H1 (cell line): ENCODE data around the gene GALNT5. TPM values are rescaled to one million over a fixed set of nuclear protein-coding genes. Genes with fewer than 3 reads are reported as not detected.
A peak's percentile ranks its signal among the peaks of the same experiment; 100 is the strongest.

Experiments
- CTCF ChIA-PET: fragments of 300-600 bp; sonication (Branson Sonifier 250); formaldehyde crosslinking; loops from one replicate; lab custom pipeline; 2021; ENCODE audit not compliant: partially characterized antibody; lab: Charles Lee
- POLR2A ChIA-PET: fragments of 300-600 bp; sonication (Branson Sonifier 250); formaldehyde crosslinking; loops from one replicate; lab custom pipeline; 2021; ENCODE audit warnings: inconsistent platforms; ENCODE audit not compliant: partially characterized antibody; lab: Charles Lee
- DNase-seq, 2 experiments: peaks; one replicate each; pipeline versions ENCODE4 v3.0.0 to v3.0.0-alpha.2; 2010 to 2022; ENCODE audit warnings: low spot score in 2 of 2, low read depth in 1 of 2, mixed read lengths in 1 of 2
- FAIRE-seq: peaks from 2 replicates; lab custom pipeline; 2011; peaks lifted over from hg19 to GRCh38; lab: Jason Lieb, UNC
- H2AFZ ChIP-seq: 2 replicates; pipeline ENCODE4 v1.8.1; 2012; ENCODE audit warnings: low read length, inconsistent platforms
- H2AK5ac ChIP-seq: 2 replicates; pipeline ENCODE4 v1.6.1; 2013; ENCODE audit warnings: low read depth, low read length
- H2BK120ac ChIP-seq: replicated peaks from 2 replicates; pipeline ENCODE3; 2013; ENCODE audit warnings: low read depth, low read length, inconsistent platforms
- H2BK12ac ChIP-seq: 2 replicates; pipeline ENCODE4 v1.6.1; 2013; ENCODE audit warnings: low read depth, low read length
- H2BK15ac ChIP-seq: 2 replicates; pipeline ENCODE4 v1.6.1; 2013; ENCODE audit warnings: low read length
- H2BK20ac ChIP-seq: 2 replicates; pipeline ENCODE4 v1.6.1; 2013; ENCODE audit warnings: low read length
- H2BK5ac ChIP-seq: 2 replicates; pipeline ENCODE4 v1.6.1; 2013; ENCODE audit warnings: low read depth, low read length
- H3K14ac ChIP-seq: 2 replicates; pipeline ENCODE4 v1.6.1; 2013; ENCODE audit warnings: inconsistent platforms; ENCODE audit not compliant: insufficient read length
- H3K18ac ChIP-seq: 2 replicates; pipeline ENCODE4 v1.6.1; 2013; ENCODE audit warnings: low read length; ENCODE audit errors: extremely low read depth
- H3K23ac ChIP-seq: 2 replicates; pipeline ENCODE4 v1.6.1; 2013; ENCODE audit warnings: inconsistent platforms; ENCODE audit not compliant: insufficient read length
- H3K23me2 ChIP-seq: 2 replicates; pipeline ENCODE4 v1.6.1; 2013; ENCODE audit warnings: low read depth, low read length
- H3K27ac ChIP-seq: 2 replicates; pipeline ENCODE4 v1.6.1; 2011; ENCODE audit warnings: low read depth, low read length, inconsistent platforms
- H3K27me3 ChIP-seq, 4 experiments: replicated peaks in 1 of 4; 1 replicate in 1 of 4; 2 replicates in 3 of 4; pipeline versions ENCODE4 v1.6.1 to v1.8.1; 2011 to 2013; ENCODE audit warnings: low read length in 3 of 4, mild to moderate bottlenecking in 3 of 4, inconsistent platforms in 2 of 4, mixed read lengths in 2 of 4, moderate library complexity in 1 of 4; ENCODE audit not compliant: control insufficient read depth in 3 of 4, insufficient read depth in 3 of 4; ENCODE audit errors: extremely low read depth in 1 of 4
- H3K36me3 ChIP-seq, 4 experiments: 2 replicates each; pipeline versions ENCODE4 v1.6.1 to v1.8.1; 2011 to 2013; ENCODE audit warnings: mild to moderate bottlenecking in 4 of 4, low read length in 3 of 4, moderate library complexity in 2 of 4, control low read depth in 1 of 4, inconsistent platforms in 1 of 4; ENCODE audit not compliant: insufficient read depth in 4 of 4, control insufficient read depth in 2 of 4
- H3K4ac ChIP-seq: replicated peaks from 2 replicates; pipeline ENCODE3; 2013; ENCODE audit warnings: low read length, low read depth, mixed read lengths, inconsistent platforms; ENCODE audit not compliant: insufficient read length
- H3K4me1 ChIP-seq, 4 experiments: replicated peaks in 1 of 4; 1 replicate in 1 of 4; 2 replicates in 3 of 4; pipeline versions ENCODE4 v1.6.1 to v1.8.1; 2011 to 2013; ENCODE audit warnings: low read length in 3 of 4, inconsistent platforms in 2 of 4, mixed read lengths in 1 of 4; ENCODE audit not compliant: insufficient read depth in 4 of 4, control insufficient read depth in 3 of 4
- H3K4me2 ChIP-seq, 2 experiments: 2 replicates each; pipeline versions ENCODE4 v1.6.1 to v1.8.1; 2011 to 2013; ENCODE audit warnings: low read depth in 2 of 2, low read length in 2 of 2, control low read depth in 1 of 2, inconsistent platforms in 1 of 2, mild to moderate bottlenecking in 1 of 2; ENCODE audit not compliant: insufficient read depth in 1 of 2
- H3K4me3 ChIP-seq, 4 experiments: fragments of 200-600, 300-600 bp in 1 of 4; sonication (generic), shearing (Covaris generic), sonication (Bioruptor Twin) in 1 of 4; 2 replicates each; pipeline versions ENCODE4 v1.5.1 to v1.8.1; 2011 to 2016; ENCODE audit warnings: low read length in 4 of 4, low read depth in 3 of 4, control low read depth in 2 of 4, inconsistent platforms in 2 of 4, mild to moderate bottlenecking in 2 of 4, mixed read lengths in 1 of 4, moderate library complexity in 1 of 4; ENCODE audit not compliant: insufficient read depth in 2 of 4; ENCODE audit errors: extremely low read depth in 1 of 4
- H3K56ac ChIP-seq: replicated peaks from 2 replicates; pipeline ENCODE3; 2013; ENCODE audit warnings: low read depth, mild to moderate bottlenecking, mixed read lengths, low read length, inconsistent platforms; ENCODE audit not compliant: insufficient read length
- H3K79me1 ChIP-seq: 2 replicates; pipeline ENCODE4 v1.6.1; 2013; ENCODE audit warnings: low read depth, low read length, control low read depth
- H3K79me2 ChIP-seq, 2 experiments: 2 replicates each; pipeline versions ENCODE4 v1.6.1 to v1.8.1; 2012 to 2013; ENCODE audit warnings: low read length in 2 of 2, mild to moderate bottlenecking in 2 of 2, inconsistent platforms in 1 of 2; ENCODE audit not compliant: insufficient read depth in 2 of 2, control insufficient read depth in 1 of 2
- H3K9ac ChIP-seq, 4 experiments: replicated peaks in 1 of 4; 1 replicate in 1 of 4; 2 replicates in 3 of 4; pipeline versions ENCODE4 v1.6.1 to v1.8.1; 2011 to 2013; ENCODE audit warnings: low read depth in 3 of 4, low read length in 3 of 4, control low read depth in 2 of 4, mild to moderate bottlenecking in 2 of 4, moderate library complexity in 2 of 4, inconsistent platforms in 1 of 4; ENCODE audit errors: extremely low read depth in 1 of 4
- H3K9me3 ChIP-seq, 2 experiments: 2 replicates each; pipeline versions ENCODE4 v1.6.1 to v1.8.1; 2012 to 2013; ENCODE audit warnings: mild to moderate bottlenecking in 2 of 2, moderate library complexity in 2 of 2, control low read depth in 1 of 2, inconsistent platforms in 1 of 2, low read depth in 1 of 2, low read length in 1 of 2, mixed read lengths in 1 of 2; ENCODE audit not compliant: insufficient read depth in 2 of 2
- H4K20me1 ChIP-seq, 2 experiments: replicated peaks in 1 of 2; 2 replicates each; pipeline versions ENCODE3 to v1.8.1; 2011 to 2013; ENCODE audit warnings: inconsistent platforms in 2 of 2, low read length in 2 of 2, mild to moderate bottlenecking in 1 of 2; ENCODE audit not compliant: insufficient read depth in 2 of 2, control insufficient read depth in 1 of 2
- H4K5ac ChIP-seq: 2 replicates; pipeline ENCODE4 v1.6.1; 2013; ENCODE audit warnings: low read length, low read depth, mixed read lengths, inconsistent platforms; ENCODE audit not compliant: insufficient read length
- H4K8ac ChIP-seq: 2 replicates; pipeline ENCODE4 v1.8.0; 2013; ENCODE audit warnings: mild to moderate bottlenecking, moderate library complexity, low read length, inconsistent platforms; ENCODE audit not compliant: insufficient read depth; ENCODE audit errors: extremely low read depth
- H4K91ac ChIP-seq: replicated peaks from 2 replicates; pipeline ENCODE3; 2013; ENCODE audit warnings: low read length, mixed read lengths, inconsistent platforms; ENCODE audit not compliant: insufficient read length
- ATF2 ChIP-seq: IDR thresholded peaks from 2 replicates; pipeline ENCODE4 v1.6.1; 2012; ENCODE audit warnings: low read length, inconsistent platforms
- CBX5 ChIP-seq: fragments of 300-800, 300-1000 bp; sonication (generic); IDR thresholded peaks from 2 replicates; pipeline ENCODE4 v1.7.1; 2016; ENCODE audit warnings: antibody characterized with exemption, low read length, low read depth
- CTBP2 ChIP-seq: IDR thresholded peaks from 2 replicates; pipeline ENCODE4 v1.7.0; 2011; ENCODE audit warnings: borderline replicate concordance, mild to moderate bottlenecking, moderate library complexity, mixed read lengths, low read length; ENCODE audit not compliant: insufficient read depth, insufficient read length
- EZH2 ChIP-seq: fragments of 200-600 bp; sonication (generic); IDR thresholded peaks from 2 replicates; pipeline ENCODE4 v1.7.1; 2012; ENCODE audit warnings: low read depth, mild to moderate bottlenecking, moderate library complexity, low read length, inconsistent platforms; ENCODE audit not compliant: severe bottlenecking
- FOSL1 ChIP-seq: IDR thresholded peaks from 2 replicates; pipeline ENCODE4 v1.6.1; 2011; ENCODE audit warnings: mild to moderate bottlenecking, low read depth, low read length, moderate library complexity; ENCODE audit not compliant: insufficient read depth
- NANOG ChIP-seq: IDR thresholded peaks from 2 replicates; pipeline ENCODE4 v1.6.1; 2011; ENCODE audit warnings: low read length, low read depth, mild to moderate bottlenecking, inconsistent platforms; ENCODE audit not compliant: insufficient read depth, poor library complexity, severe bottlenecking
- NRF1 ChIP-seq: IDR thresholded peaks from 2 replicates; pipeline ENCODE4 v1.6.1; 2011; ENCODE audit warnings: mild to moderate bottlenecking, low read depth, low read length, improper control_type of control experiment
- POLR2A ChIP-seq, 2 experiments: IDR thresholded peaks; 1 replicate in 1 of 2; 2 replicates in 1 of 2; pipeline ENCODE4 v1.6.1; 2011; ENCODE audit warnings: low read depth in 2 of 2, low read length in 2 of 2, mild to moderate bottlenecking in 2 of 2; ENCODE audit errors: control extremely low read depth in 1 of 2
- RXRA ChIP-seq: IDR thresholded peaks from 2 replicates; pipeline ENCODE4 v1.6.1; 2011; ENCODE audit warnings: low read depth, mild to moderate bottlenecking, low read length, moderate library complexity; ENCODE audit not compliant: insufficient read depth
- SP4 ChIP-seq: IDR thresholded peaks from 2 replicates; pipeline ENCODE4 v1.6.1; 2012; ENCODE audit warnings: low read length, inconsistent platforms
- WGBS, 2 experiments: shearing (Covaris generic) in 1 of 2; methylation state at CpG; one replicate each; pipeline versions ENCODE4 v1.1.6 to v1.1.7; 2013 to 2015; ENCODE audit warnings: low lambda C conversion rate in 2 of 2, mixed read lengths in 2 of 2, inconsistent platforms in 1 of 2, low coverage in 1 of 2, missing lambda C conversion rate in 1 of 2; ENCODE audit not compliant: insufficient replicate concordance in 2 of 2, insufficient coverage in 1 of 2, insufficient read length in 1 of 2; ENCODE audit errors: extremely low coverage in 1 of 2, missing lambda C conversion rate in 1 of 2; 5-methylcytosine and 5-hydroxymethylcytosine counted together
- polyA plus RNA-seq, 7 experiments: library from polyadenylated mRNA; depleted of rRNA in 3 of 7; stranded (reverse) in 5 of 7; unstranded in 2 of 7; fragments of >200 nt in 5 of 7; fragments of 200-250 nt in 2 of 7; gene quantifications; 1 replicate in 5 of 7; 2 replicates in 1 of 7; 4 replicates in 1 of 7; pipeline versions ENCODE4 v1.2.1 to v1.2.3, GENCODE V29; 2011 to 2013; ENCODE audit warnings: missing spikeins in 2 of 7, mixed read lengths in 2 of 7
- total RNA-seq: library from RNA; stranded (reverse); fragmentation: NEBNext Ultra II Directional; extraction: Animal tissue kit (Norgen Biotek cat#: 25700); gene quantifications from 2 replicates; pipeline ENCODE4 v1.2.1, GENCODE V29; 2021

Gene GALNT5
- total and polyA plus RNA-seq, 2 of the 8 experiments (the other 6 are each of a cell fraction or from before 2014, with no cell fraction given), result 0.02 to 0.06 TPM

DNA sequence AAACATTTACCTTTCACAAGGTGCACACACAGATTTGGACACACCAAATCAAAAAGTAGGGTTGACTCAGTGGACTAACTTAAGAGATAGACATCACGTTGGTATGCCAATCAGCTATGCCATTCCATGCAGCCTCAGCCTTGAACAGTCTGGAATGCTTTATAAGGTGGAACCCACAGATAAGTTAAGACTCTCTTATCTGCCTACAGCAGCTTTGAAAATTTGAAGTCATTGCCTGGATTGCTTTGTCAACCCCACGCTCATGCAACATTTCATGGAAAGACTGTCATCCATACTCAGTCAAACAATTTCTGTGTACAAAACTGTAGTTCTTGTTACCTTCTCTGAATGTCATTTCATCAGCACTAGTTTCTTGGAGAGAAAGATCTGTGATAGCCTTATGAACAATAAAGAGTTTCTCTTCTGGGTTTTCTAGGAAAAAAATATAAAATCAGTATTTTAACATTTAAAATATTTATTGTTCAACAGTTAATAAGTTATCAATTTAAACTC, 66.9 kb downstream of the GALNT5 start:
- no peaks in the 10 kb centered on the region for H3K23me2 ChIP-seq
- H3K18ac ChIP-seq, result no peak overlapping the region
- no peak overlapping the region for H2BK15ac ChIP-seq
- no peaks in the 10 kb centered on the region for H3K27me3 ChIP-seq
- H2AK5ac ChIP-seq, result no peak overlapping the region
- POLR2A ChIA-PET, result no interaction called here
- no peak overlapping the region for H2BK5ac ChIP-seq
- H3K4me1 ChIP-seq, result peaks cover 0 to 9% (median 8%) of the 10 kb centered on the region in 4 experiments; a peak in 6 of 7 replicates
- no peak overlapping the region for H3K56ac ChIP-seq
- H4K8ac ChIP-seq, result no peak overlapping the region
- TF ChIP-seq NANOG (no peak), RXRA (no peak), FOSL1 (no peak), CBX5 (no peak), EZH2 (no peak), CTBP2 (no peak), POLR2A (IDR thresholded peaks at IDR 0.05; ENCODE audit: control extremely low read depth in 1 of 2, low read depth in 2 of 2, low read length in 2 of 2) (no peak), NRF1 (no peak), SP4 (no peak), ATF2 (no peak)
- TF ChIP-seq, all 59 proteins: peak for 0
- Histone ChIP-seq H3K4me2 (no peak overlapping the region), H3K36me3 (no peaks in the 10 kb centered on the region), H4K91ac (no peak overlapping the region), H2AFZ (no peak overlapping the region), H3K9ac (no peak overlapping the region), H3K14ac (no peak overlapping the region), H3K4ac (no peak overlapping the region), H3K9me3 (no peaks in the 10 kb centered on the region), H4K20me1 (no peaks in the 10 kb centered on the region), H3K4me3 (no peak overlapping the region), H2BK120ac (no peak overlapping the region), H2BK12ac (no peak overlapping the region), H3K27ac (no peak overlapping the region), H3K79me1 (no peaks in the 10 kb centered on the region), H3K79me2 (no peaks in the 10 kb centered on the region), H2BK20ac (no peak overlapping the region), H4K5ac (no peak overlapping the region), H3K23ac (no peak overlapping the region)
- WGBS, 2 experiments, result 91% methylated on average over 2 of the region's 2 CpGs; no CpG with 5 or more reads in 1 of the 2 experiments
- peak; percentile 50 for FAIRE-seq
- no peak for DNase-seq
- CTCF ChIA-PET, result interaction anchor here (0.7 to 16.0 kb wide), 9 partner anchors 9 to 678 kb away, joined by 3 to 299 read pairs (median 13); no protein-coding TSS in a partner anchor
